Kidney epithelial cell (primary cell): ENCODE data around the gene RXRA. TPM values are rescaled to one million over a fixed set of nuclear protein-coding genes. Genes with fewer than 3 reads are reported as not detected.

Experiments
- DNase-seq: peaks from one replicate; pipeline ENCODE4 v3.0.0-alpha.2; 2010; ENCODE audit warnings: low read depth
- H3K27me3 ChIP-seq: 2 replicates; pipeline ENCODE4 v1.6.0; 2011; ENCODE audit warnings: low read length; ENCODE audit not compliant: control insufficient read depth, insufficient read depth
- H3K36me3 ChIP-seq: 2 replicates; pipeline ENCODE4 v1.5.1; 2011; ENCODE audit warnings: low read length; ENCODE audit not compliant: control insufficient read depth, insufficient read depth
- H3K4me3 ChIP-seq: 2 replicates; pipeline ENCODE4 v1.5.1; 2011; ENCODE audit warnings: low read depth, mild to moderate bottlenecking, control low read depth, low read length
- total RNA-seq: library from RNA; depleted of rRNA; stranded (reverse); fragments of >200 nt; gene quantifications from 2 replicates; pipeline ENCODE4 v1.2.3, GENCODE V29; 2015
- TF ChIP-seq, protein P1 (sequence below): IDR thresholded peaks from 2 replicates; pipeline ENCODE4 v1.5.1; 2011; ENCODE audit warnings: mild to moderate bottlenecking, moderate library complexity, low read length, control low read depth, inconsistent platforms; ENCODE audit not compliant: insufficient read depth, poor library complexity, severe bottlenecking

Gene RXRA
- total RNA-seq, 1 donor from 2014 or later, result 15.0 TPM

DNA sequence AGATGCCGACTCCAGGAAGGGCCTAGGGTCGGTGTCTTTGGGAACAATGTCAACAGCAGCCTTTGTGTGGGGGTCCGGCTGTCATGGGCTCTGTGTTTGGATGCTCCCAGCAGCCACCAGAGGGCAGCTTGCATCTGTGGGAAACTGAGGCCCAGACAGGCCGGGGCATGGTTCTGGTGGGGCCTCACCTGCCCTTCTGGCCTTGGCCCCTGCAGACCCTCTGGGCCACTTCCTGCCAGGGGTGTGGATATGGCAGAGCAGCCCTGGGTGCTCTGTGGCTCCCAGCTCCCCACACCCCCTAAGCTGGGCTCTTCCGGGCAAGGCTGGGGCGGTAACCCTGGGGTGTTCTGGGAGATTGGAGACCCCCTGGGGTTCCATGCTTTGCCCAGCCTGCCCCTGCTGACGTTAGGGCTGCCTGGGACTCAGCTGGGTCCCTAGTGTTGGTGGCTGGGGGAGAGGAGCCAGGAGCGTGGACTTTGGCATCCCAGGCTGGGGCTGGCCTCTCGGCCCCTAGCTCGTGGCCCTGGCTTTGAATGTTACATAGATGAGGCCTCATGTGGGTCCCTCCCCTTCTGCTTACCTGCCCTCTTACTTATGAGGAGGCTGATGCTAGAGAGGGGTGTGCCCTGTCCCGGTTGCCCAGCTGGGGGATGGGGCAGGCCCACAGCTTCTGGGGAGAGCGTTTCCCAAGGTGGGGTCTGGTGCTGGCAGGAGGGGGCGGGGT lies 38.3 kb downstream of the RXRA start:
- H3K27me3 ChIP-seq, result no peaks in the 10 kb centered on the region
- TF ChIP-seq, protein P1, sequence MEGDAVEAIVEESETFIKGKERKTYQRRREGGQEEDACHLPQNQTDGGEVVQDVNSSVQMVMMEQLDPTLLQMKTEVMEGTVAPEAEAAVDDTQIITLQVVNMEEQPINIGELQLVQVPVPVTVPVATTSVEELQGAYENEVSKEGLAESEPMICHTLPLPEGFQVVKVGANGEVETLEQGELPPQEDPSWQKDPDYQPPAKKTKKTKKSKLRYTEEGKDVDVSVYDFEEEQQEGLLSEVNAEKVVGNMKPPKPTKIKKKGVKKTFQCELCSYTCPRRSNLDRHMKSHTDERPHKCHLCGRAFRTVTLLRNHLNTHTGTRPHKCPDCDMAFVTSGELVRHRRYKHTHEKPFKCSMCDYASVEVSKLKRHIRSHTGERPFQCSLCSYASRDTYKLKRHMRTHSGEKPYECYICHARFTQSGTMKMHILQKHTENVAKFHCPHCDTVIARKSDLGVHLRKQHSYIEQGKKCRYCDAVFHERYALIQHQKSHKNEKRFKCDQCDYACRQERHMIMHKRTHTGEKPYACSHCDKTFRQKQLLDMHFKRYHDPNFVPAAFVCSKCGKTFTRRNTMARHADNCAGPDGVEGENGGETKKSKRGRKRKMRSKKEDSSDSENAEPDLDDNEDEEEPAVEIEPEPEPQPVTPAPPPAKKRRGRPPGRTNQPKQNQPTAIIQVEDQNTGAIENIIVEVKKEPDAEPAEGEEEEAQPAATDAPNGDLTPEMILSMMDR, result no peak
- H3K36me3 ChIP-seq, result no peaks in the 10 kb centered on the region
- no peak overlapping the region for H3K4me3 ChIP-seq
- DNase-seq, result no peak

DNA sequence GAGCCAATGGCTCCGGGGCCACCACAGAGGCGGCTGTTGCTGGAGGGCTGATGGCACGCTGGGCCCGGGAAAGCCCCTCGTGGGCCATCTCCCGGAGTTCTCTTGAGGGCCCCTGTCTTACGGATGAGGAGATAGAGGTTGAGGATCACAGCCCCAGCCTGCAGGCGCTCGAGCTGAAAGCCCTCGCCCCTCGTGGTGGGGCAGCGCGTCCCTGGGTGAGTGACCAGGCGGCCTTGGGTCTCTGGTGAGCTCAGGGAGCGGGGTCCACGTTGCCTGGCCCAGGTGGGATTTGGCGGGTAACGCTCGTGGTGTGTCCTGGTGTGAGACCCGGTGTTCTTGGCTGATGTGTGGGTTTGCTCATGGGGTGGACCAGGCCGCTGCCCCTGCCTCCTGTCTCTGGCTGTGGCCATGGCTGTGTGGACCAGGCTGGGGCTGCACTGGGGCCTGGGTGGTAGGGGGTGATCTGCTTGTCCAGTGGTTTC lies 38.9 kb downstream of the RXRA start:
- TF ChIP-seq, protein P1, result no peak
- no peaks in the 10 kb centered on the region for H3K27me3 ChIP-seq

DNA sequence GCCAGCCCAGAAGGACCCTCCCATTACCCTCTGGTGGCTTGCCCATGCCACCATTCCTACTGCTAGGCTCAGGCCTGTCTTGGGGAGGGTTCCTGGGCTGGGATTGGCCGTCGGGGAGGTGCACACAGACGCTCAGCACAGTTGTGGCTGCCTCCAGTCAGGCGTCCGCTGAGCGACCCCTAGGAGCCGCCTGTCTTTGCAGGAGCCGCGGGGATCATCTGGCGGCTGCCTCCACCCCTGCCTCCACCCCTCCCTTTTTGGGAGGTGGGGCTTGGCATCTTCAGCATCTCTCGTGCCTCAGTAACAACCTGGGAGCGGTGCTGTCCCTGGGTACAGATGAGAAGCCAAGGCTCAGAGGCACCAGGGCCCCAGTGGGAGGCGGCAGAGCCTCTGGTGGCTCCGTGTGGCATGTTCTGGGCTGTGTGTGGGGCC lies 39.6 kb downstream of the RXRA start:
- no peaks in the 10 kb centered on the region for H3K36me3 ChIP-seq
- no peak overlapping the region for H3K4me3 ChIP-seq
- DNase-seq, result no peak
- TF ChIP-seq, protein P1, result no peak
- H3K27me3 ChIP-seq, result no peaks in the 10 kb centered on the region

More for the DNA sequence above, 38.9 kb downstream of the RXRA start:
- DNase-seq, result no peak
- Histone ChIP-seq H3K4me3 (no peak overlapping the region), H3K36me3 (no peaks in the 10 kb centered on the region)

DNA sequence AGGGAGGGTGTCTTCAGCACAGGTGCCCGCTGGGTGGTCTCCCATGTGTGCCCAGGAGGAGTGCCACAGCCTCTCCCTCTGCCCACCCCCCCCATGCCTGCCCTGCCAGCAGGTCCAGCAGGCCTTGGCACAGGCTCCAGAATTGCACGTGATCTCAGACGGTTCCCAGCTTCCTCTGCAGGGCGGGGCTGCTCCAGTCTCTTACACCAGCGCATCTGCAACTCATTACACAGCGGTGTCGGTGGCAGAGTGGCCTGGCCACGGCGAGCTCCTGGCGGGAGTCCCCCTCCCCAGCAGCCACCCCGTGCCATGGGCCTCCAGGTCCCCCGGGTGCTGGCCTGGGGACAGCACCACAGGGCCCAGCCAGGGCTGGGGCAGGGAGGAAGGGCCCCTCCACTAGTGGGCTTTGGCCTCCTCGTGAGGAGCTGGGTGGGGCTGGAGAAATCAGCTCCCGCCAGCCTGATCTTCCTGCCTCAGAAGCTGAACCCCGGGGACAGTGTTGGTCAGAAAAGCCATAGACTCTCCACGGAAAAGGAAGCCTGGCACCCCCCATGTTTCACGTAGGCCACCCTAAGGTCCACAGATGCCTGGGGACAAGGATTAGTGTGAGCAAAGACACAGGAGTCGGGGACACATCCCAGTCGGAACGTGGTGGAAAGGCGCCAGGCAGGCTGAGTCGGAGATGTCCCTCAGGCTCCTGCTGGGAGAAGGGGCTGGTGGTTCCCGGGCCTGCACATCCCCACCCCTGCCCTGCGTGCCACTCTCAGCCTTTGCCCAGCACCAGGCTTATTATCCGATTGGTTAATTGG lies 40.2 kb downstream of the RXRA start:
- Histone ChIP-seq H3K36me3 (no peaks in the 10 kb centered on the region), H3K4me3 (no peak overlapping the region), H3K27me3 (no peaks in the 10 kb centered on the region)
- no peak for DNase-seq
- TF ChIP-seq, protein P1, result no peak

DNA sequence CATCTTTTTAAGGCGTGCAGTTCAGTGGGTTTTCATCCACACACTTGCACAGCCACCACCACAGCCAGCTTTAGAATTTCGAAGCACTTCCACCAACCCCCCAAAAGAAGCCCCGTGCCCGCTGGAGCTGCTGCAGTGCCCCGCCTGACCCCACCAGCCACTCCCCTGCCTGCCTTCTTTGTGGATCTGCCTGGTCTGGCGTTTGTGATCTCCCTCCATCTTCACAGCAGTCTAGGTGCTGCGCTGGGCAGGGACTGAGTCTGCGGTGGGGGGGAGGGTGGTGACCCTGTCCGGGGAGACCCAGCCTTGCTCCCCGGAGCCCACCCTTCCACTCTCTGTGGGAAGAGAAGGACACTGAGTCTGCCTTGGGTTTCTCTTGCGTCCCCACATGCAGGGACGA lies 40.8 kb downstream of the RXRA start:
- TF ChIP-seq, protein P1, result no peak
- H3K27me3 ChIP-seq, result no peaks in the 10 kb centered on the region
- no peaks in the 10 kb centered on the region for H3K36me3 ChIP-seq
- no peak overlapping the region for H3K4me3 ChIP-seq
- no peak for DNase-seq
